NOMO-1 (cell line): Measurements from ENCODE around the gene LAMA3.

Source experiments
- DNase-seq, 2 experiments: peaks; one replicate each; lab custom pipeline; 2025; ENCODE audit not compliant: unreplicated experiment in 2 of 2; lab: John Stamatoyannopoulos, UW

Gene LAMA3

GRCh38 chr18:23812546-23813440, 123.5 kb downstream of the LAMA3 start:
- DNase-seq: peak; percentile 33 to 47

DNA sequence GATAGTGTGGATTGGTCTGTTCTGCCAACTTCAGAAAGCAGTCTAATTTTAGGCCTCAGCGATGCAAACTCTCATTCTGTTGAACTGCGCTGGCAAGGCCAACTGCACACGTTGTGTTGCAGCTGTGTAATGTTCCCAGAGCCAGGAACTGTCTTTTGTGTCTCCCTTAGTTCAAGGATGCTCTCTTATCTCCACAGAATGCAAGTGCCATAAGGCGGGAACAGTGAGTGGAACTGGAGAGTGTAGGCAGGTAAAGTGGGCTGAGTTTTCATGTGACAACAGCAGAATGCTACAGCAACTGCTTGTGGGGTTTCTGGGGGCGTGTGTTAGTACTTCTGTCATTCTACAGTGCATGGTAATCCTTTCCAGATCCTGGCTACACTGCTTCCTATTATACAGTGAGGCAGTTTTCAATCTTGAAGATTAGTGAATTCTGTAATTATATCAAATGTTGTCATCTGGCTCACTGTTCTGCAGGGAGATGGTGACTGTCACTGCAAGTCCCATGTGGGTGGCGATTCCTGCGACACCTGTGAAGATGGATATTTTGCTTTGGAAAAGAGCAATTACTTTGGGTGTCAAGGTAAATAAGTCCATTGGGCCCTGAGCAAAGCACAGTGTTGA, 125.8 kb downstream of the LAMA3 start:
- no peak for DNase-seq

DNA sequence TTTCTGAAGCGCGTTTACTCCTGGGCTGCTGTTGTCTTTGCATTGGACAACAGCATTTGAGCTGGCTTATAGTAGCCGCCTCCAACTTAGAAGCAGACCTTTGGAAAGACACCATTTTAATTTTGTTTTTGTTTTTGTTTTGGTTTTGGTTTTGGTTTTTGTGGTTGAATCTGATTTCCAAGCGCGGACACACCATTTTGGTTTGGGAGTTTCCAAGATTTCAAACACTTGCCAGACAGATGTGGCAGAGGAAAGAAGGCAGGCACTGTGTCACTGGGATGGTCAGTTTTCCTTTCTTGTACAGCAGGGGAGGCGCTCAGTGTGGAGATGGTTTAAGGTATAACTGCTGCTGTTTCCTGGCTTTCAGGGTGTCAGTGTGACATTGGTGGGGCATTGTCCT, 126.8 kb downstream of the LAMA3 start:
- no peak for DNase-seq

DNA sequence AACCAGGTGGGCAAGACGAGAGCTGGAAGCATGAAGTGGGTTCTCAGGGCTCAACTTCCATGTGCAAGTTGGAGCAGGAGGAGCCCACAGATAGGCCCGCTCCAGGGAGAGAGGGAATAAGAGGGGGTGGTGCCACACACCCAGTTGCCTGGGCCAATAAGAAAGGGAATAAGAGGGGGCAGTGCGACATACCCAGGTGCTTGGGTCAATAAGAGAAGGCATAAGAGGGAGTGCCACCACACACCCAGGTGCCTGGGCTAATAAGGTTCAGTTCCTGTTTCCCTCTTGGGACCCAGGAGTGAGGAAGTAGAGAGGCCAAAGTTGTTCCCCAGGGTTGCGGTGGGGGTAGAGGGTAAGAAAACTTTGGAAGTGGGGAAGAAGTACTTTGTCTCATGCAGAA, 127.5 kb downstream of the LAMA3 start:
- peak in 1 of 2 experiments; percentile 13 for DNase-seq

DNA sequence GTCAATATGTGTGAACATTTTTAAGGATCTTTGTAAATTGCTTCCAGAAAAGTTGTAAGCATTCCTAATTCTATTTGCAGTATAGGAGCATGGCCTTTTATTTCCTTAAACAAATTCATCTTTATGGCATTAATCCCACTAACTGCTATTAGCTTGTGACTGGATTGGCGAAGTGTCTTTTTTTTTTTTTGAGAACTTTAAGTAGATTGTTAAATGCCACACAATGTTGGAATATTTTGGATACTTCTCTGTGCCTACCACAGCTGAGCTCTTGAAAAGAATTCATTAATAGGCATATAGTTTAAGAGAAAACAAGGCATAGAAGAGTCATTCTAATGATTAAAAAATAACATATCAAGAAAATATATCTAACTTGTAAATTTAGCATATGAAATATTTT, 129.7 kb downstream of the LAMA3 start:
- no peak for DNase-seq

DNA sequence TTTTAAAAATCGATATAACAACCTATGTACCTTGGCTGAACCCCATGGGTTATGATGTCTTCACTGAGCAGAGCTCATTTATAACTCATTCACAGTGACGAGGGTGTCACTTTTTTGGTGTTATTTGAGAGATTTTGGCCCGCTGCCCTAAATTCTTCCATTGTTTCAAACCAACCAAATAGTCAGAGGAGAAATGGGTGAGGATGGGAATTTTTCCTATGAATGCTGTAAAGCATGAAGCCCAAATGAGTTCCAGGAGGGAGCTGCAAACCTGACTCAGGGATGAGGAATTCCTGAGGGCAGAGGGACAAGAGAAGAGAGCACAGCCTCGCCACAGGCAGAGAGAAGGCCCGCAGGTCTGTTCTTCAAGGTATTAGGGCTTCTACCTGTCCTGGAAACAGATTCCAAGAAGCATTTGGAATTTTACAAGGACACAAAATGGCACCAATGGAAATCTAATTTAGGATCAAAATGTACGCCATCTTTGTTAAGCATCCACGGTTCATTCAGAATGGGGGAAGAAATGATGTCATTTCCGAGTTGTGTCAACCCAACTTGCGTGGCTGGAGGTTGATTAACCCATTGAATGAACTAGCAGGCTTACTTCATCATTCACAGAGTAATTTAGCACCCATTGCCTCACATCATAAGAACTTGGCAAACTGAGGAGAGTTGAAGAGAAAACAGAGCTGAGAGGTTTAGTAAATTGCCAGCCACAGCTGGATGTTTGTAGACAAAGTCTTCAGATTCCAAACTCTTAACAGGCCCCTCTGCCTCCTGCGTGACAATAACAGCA, 133.5 kb downstream of the LAMA3 start:
- DNase-seq: no peak

DNA sequence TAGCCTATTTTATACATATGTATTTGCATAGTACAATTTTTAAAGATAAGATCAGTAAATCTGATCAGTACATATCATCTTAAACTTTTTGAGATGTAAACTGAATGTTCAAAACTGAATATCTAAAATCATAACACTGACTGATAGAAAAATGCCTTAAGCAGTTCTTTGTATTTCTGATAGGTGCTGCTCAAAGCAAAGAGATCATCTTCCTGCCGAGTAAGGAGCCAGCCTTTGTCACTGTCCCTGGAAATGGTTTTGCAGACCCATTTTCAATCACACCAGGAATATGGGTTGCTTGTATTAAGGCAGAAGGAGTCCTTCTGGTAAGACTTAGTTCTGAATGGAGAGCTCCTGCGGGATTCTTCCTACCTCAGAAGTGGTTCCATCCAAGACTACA, 135.0 kb downstream of the LAMA3 start:
- DNase-seq: no peak

- DNase-seq: no peak
Observed at GRCh38 chr18:23824669-23825068, 135.4 kb downstream of the LAMA3 start.

DNA sequence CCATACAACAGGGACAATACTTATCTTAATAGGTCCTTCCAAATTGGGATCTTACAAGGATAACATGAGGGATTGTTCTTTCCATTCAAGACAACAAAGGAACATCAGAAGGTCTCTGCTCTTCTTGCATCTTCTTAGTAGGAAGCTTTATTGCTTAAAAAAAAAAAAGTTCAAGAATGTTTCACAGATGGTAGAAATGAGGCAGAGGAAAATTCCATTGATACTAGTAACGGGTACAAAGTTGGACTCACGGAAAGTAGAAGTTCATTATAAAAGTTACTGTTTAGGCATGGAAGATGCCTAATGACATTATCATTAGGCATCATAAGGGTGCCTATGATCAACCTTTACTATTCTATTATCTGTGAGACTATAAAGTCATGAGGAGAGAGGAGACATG, 136.2 kb downstream of the LAMA3 start:
- DNase-seq: no peak

- DNase-seq: no peak
Observed at GRCh38 chr18:23825978-23826405, 136.7 kb downstream of the LAMA3 start.

GRCh38 chr18:23826850-23827620, 137.8 kb downstream of the LAMA3 start:
- DNase-seq: no peak

GRCh38 chr18:23827681-23828080, 138.4 kb downstream of the LAMA3 start:
- DNase-seq: no peak

GRCh38 chr18:23828426-23828825, 139.2 kb downstream of the LAMA3 start:
- peak; percentile 74 to 92 for DNase-seq

DNA sequence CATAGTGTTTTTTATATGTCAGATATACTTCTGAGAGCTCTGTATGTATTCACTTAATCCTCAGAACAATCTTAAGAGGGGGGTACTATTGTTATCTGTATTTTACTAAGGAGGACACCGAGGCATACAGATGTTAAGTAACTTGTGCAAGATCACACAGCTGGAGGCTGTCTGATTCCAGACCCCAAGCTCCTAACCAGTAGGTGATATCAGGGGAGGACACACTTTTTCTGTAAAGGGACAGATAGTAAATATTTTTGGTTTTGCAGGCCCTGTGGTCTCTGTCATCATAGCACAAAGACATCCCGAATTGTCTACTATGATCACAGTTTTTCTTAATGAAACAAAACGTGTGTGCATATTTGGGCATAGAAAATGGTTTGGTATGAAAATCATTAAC, 143.7 kb downstream of the LAMA3 start:
- DNase-seq: no peak

DNA sequence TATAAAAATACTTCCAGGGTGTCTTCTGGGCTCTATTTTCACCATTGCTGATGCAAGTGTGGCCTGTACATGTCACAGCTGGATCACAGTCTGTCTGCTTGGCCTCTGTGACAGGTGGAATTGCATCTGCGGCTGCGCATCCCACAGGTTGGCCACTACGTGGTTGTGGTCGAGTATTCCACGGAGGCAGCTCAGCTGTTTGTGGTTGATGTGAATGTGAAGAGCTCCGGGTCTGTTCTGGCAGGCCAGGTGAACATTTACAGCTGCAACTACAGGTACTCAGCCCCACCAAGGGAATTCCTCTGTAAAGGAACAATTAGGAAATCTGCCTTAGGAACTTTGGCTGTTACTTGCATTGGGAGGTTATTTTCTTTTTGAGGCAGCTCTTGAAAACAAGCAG, 144.5 kb downstream of the LAMA3 start:
- no peak for DNase-seq

- DNase-seq: no peak
Observed at GRCh38 chr18:23835091-23835490, 145.8 kb downstream of the LAMA3 start.

DNA sequence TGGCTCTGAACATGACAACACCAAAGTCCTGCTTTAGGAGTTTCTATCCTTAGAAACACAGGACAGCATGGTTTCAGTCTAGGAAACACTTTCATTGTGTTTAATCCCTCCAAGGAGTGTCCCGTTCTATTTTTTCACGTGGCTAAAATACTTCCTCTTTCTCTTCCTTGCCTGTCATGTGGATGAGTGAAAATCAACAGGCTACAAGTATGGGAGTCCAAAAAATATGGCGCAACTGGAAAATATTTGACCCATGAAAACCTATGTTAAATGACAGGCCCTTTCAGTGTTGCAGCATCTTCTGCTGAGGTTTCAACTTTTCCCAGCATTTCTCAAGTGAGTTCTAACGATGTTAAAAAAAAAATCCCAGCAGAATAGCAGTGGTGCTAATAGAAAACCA, 146.3 kb downstream of the LAMA3 start:
- peak in 1 of 2 experiments; percentile 44 for DNase-seq

- peak; percentile 5 to 43 for DNase-seq
Observed at GRCh38 chr18:23837591-23837990, 148.3 kb downstream of the LAMA3 start.

- no peak for DNase-seq
Observed at GRCh38 chr18:23838233-23838632, 149.0 kb downstream of the LAMA3 start.

GRCh38 chr18:23838801-23839366, 149.6 kb downstream of the LAMA3 start:
- DNase-seq: no peak
